HG03520 (cell line): ENCODE measurements around the gene SPOPL.
"Not testable (repeated sequence)": the region's sequence is repeated elsewhere in the genome, so short reads cannot be mapped to it uniquely, and the experiment has no call there.

Source experiments
- ATAC-seq: cut with Tn5 transposase; IDR thresholded peaks from one replicate; pipeline ENCODE4 v1.9.1; 2021; ENCODE audit warnings: mild to moderate bottlenecking, moderate library complexity; ENCODE audit not compliant: unreplicated experiment

SPOPL gene

GRCh38 chr2:138501425-138502254, at the start of gene SPOPL:
SPOPL (plus strand) TSS chr2:138501770; CDS start chr2:138550217, 48,447 bp downstream.
- ATAC-seq: peak; percentile 70

DNA sequence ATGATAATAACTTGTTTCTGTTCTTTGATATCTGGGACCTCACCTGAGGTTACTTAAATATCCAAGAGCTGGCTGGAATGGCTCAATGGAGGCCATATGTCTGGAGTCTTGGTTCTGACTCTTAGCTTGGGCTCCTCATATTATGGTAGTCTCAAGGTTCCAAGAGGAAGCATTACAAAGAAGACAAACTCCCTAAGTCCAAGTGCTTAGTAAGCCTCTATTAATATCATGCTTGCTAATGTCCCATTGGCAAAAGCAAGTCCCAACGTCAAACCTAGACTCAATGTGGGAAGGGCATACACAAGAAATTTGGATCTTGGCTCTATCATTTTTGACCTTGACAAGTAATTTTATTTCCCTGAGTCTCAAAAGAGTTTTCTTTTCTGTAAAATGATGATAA, 49.2 kb upstream of the SPOPL start:
- no peak for ATAC-seq

GRCh38 chr2:138453815-138454214, 47.8 kb upstream of the SPOPL start:
- no peak for ATAC-seq

DNA sequence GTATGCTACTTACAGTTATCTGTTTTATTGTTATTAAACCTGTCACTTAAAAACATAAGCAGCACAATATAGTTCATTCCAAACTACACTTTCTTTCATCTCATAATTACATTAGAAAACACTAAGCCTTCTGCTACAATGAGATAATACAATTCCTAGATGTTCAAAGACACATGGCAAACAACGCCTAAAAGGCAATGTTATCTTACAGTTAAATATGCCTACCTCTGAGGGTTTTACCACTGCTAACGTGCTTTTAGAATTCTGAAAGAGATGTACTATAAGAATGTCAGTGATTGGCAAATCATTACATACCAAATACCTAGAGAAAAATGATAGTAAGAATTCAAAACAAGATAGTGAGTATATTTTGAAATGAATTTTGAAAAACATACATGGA, 46.8 kb upstream of the SPOPL start:
- no peak for ATAC-seq

GRCh38 chr2:138455275-138455674, 46.3 kb upstream of the SPOPL start:
- no peak for ATAC-seq

DNA sequence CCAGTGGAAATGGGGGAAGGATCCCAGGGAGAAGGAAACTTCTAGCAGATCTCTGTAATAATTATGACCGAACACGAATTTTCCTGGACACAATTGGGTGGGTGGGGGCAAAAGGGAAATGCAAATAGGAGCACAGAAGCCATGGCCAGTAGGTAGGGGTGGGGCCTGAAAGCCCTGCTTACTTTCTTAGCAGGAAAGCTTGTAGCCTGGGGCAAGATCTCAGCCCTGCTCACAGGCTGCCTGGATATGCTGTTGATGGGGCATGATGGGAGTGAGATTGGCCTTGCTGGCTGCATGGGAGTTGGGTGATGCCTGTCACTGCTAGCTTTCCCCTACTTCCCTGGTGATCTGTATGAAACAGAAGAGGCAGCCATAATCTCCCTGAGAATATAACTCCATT, 45.9 kb upstream of the SPOPL start:
- no peak for ATAC-seq

GRCh38 chr2:138462689-138463088, 38.9 kb upstream of the SPOPL start:
- ATAC-seq: not testable (repeated sequence)

GRCh38 chr2:138468617-138469016, 33.0 kb upstream of the SPOPL start:
- ATAC-seq: no peak

DNA sequence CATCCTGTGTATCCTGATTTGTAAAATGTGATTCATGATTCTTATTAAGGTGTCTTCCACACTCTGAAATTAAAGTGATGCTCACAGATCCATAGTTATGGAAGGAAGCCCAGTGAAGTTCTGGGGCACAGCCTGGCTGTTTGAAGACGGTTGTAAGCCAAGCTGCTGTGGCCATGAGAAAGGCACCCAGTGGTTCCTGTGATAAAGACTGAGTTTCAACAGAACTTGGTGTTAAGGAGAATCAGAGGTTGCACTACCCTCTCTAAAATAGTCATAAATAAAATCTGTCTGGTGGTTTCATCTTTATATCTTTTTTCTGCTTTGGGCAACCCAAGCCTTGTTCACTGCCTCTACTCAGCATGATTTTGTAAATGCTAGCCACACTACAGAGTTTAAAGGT, 32.2 kb upstream of the SPOPL start:
- no peak for ATAC-seq

DNA sequence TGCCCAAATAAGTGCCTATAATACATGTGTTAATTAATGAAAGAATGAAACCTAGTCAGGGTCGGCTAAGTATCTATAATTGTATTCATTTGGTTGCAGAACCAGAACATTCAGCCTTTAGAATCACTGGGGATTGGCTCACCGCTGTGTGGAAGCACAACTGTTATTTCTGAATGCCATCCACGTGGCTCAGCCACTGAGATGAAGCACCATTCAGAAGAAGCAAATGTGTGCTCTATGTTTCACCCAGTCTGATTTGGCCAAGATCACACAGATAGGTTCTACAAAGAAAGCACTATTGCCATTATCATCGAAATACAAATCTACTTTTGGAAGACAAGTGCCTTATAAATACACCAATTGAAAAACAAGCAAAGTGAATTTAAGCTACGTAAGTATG, 30.6 kb upstream of the SPOPL start:
- ATAC-seq: no peak

- no peak for ATAC-seq
These were observed 27.3 kb upstream of the SPOPL start for GRCh38 chr2:138474100-138474825.

- peak; percentile 81 for ATAC-seq
These were observed 26.2 kb upstream of the SPOPL start for GRCh38 chr2:138475277-138475776.

DNA sequence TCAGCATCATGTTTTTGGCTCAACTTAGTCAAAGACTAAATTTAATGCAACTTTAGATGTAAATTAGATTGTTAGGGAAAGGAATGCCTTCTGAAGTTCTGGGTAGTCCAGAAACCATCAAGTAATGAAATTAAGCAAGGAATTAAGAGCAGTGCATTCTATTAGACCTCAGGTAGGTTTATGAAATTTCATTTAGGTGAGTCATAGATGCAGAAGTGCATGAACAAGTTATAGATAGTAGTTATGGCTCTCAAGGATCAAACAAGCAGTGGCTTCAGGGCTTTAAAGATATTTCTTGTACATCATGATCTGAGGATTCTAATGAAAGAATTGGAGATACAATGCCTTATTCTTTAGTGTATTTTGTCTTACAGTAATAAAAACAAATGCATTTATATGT, 25.4 kb upstream of the SPOPL start:
- ATAC-seq: no peak

DNA sequence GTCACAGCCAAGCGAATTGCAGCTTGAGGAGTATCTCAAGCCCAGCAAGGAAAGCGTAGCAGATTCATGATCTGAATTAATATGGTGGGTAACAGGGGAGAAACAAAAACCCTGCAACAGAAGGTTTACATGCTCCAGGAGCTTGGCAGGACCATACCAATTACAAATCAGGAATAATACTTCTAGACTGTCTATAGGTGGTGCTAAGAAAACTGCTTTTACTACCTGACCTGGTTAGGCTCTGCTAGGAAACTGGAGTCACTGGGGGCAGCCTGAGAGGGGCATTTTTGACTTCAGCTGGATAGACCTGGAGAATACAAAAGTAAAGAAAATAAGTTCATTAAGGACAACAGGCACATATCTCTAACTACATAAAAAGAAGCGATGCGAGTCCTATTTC, 24.6 kb upstream of the SPOPL start:
- ATAC-seq: no peak

GRCh38 chr2:138482796-138483195, 18.8 kb upstream of the SPOPL start:
- ATAC-seq: not testable (repeated sequence)

DNA sequence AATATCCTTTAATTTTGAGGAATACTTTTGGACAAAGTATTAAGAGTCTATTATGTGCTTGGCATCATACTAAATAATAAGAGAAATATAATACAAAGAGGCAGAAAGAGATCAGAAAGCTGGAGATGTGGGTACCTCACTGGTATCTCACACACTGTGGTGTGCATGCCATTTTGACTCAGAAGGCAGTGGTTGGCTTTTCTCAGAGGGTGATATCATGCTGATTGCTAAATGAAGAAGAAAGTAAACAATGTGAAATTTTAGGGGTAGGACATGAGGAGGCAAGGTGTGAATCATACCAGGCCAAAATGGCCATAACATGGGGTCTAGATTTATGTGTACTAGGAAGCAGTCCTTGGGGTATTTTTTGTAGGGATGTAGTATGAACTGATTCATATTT, 16.6 kb upstream of the SPOPL start:
- ATAC-seq: no peak

GRCh38 chr2:138486363-138487198, 15.0 kb upstream of the SPOPL start:
- ATAC-seq: no peak

DNA sequence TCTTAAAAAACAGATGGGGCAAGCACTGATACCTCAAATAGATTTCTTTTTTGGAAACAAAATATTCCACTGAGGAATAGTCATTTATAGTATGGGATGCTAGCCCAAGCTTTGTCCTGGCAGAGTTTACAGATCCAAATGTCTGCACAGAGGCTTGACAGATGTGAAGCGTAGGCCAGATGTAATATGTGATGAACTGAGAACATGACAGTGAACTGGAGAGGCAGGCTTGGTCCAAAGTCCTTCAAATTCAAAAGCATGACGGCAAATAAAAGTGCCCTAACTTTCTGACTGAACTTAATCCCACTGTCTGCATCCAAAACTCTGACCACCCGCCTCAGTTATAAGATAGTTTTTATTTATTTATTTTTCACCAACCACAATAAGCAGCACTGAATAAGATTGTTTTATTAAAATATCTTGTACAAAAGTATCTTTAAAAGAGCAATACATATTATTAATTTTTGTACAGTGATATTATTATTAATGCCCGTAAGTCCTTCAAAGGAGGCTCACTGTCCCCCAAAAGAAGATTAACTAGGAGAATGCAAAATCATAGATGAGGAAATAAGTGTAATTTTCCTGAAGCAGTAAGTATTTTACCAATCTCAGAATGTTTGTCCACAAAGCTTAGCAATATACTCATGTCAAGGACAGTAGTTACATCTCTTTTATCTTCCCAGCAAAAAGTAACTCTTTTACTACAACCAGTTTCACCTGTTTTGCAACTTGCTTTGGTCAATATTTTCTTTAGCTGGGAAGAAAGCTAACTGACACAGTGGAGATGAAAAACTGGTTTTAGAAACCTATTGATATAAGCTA, 10.7 kb upstream of the SPOPL start:
- no peak for ATAC-seq

GRCh38 chr2:138491495-138491862, 10.1 kb upstream of the SPOPL start:
- no peak for ATAC-seq

- no peak for ATAC-seq
These were observed 9.4 kb upstream of the SPOPL start for GRCh38 chr2:138492160-138492559.
